T47D (cell line): ENCODE data around the gene DDX42.

Source experiments
- DNase-seq, 2 experiments: peaks; one replicate each; pipeline versions ENCODE4 v3.0.0 to v3.0.0-alpha.2; 2011 to 2012; ENCODE audit warnings: low read depth in 1 of 2, low spot score in 1 of 2
- JUND ChIP-seq: IDR thresholded peaks from 2 replicates; pipeline ENCODE4 v1.6.1; 2012; ENCODE audit warnings: low read depth
- in situ Hi-C: cut with HindIII; loops from 2 replicates; pipeline ENCODE4 v1.10.0; 2016; ENCODE audit warnings: low sequenced_read_pairs, low pct_unique_long_range_greater_than_20kb

DDX42 gene

GRCh38 chr17:63819585-63820537 is 45.9 kb downstream of the DDX42 start:
- TF ChIP-seq JUND: no peak
- no peak for DNase-seq
- in situ Hi-C loops: no loop called here

- no peak for TF ChIP-seq JUND
- in situ Hi-C loops: no loop called here
- DNase-seq: no peak
These were observed 47.1 kb downstream of the DDX42 start for GRCh38 chr17:63820963-63821561.

GRCh38 chr17:63821804-63822203 is 47.8 kb downstream of the DDX42 start:
- TF ChIP-seq JUND: no peak
- in situ Hi-C loops: no loop called here
- DNase-seq: no peak

GRCh38 chr17:63822537-63822936 is 48.6 kb downstream of the DDX42 start:
- DNase-seq: no peak
- in situ Hi-C loops: no loop called here
- TF ChIP-seq JUND: no peak

- no peak for DNase-seq
- in situ Hi-C loops: no loop called here
- no peak for TF ChIP-seq JUND
These were observed 49.8 kb downstream of the DDX42 start for GRCh38 chr17:63823659-63824331.

GRCh38 chr17:63824362-63824761 is 50.4 kb downstream of the DDX42 start:
- TF ChIP-seq JUND: no peak
- no peak for DNase-seq
- in situ Hi-C loops: no loop called here

GRCh38 chr17:63826468-63827001 is 52.6 kb downstream of the DDX42 start:
- DNase-seq: peak in 1 of 2 experiments; percentile 28
- in situ Hi-C loops: no loop called here
- no peak for TF ChIP-seq JUND

GRCh38 chr17:63827002-63827800 is 53.2 kb downstream of the DDX42 start, which contains the start of the genes FTSJ3 and PSMC5:
TSS of gene FTSJ3 (minus strand) at chr17:63827663. CDS start at chr17:63826902, 761 bp downstream.
TSS of gene PSMC5 (plus strand) at chr17:63827431. CDS start at chr17:63827491, 60 bp downstream.
- TF ChIP-seq JUND: no peak
- in situ Hi-C loops: no loop called here

GRCh38 chr17:63827801-63828221 is 53.8 kb downstream of the DDX42 start:
- in situ Hi-C loops: no loop called here
- no peak for TF ChIP-seq JUND
- peak in 1 of 2 experiments; percentile 46 for DNase-seq

More at GRCh38 chr17:63827002-63827800, 53.2 kb downstream of the DDX42 start, which contains the start of the genes FTSJ3 and PSMC5:
- DNase-seq: peak; percentile 91 to 97

- in situ Hi-C loops: no loop called here
- no peak for DNase-seq
- TF ChIP-seq JUND: no peak
These were observed 55.0 kb downstream of the DDX42 start for GRCh38 chr17:63828936-63829335.

GRCh38 chr17:63830278-63830677 is 56.3 kb downstream of the DDX42 start:
- TF ChIP-seq JUND: no peak
- in situ Hi-C loops: no loop called here
- no peak for DNase-seq
